ENCODE results near the gene NSRP1.
"Not testable (repeated sequence)": the region's sequence is repeated elsewhere in the genome, so short reads cannot be mapped to it uniquely, and the experiment has no call there.

The NSRP1 gene

GRCh38 chr17:30137158-30137557 is 20.5 kb downstream of the NSRP1 start:
- in situ Hi-C loops (cut with MboI; ENCODE audit: low sequenced_read_pairs, unreplicated experiment): no loop called here
- TF ChIP-seq, protein P1, sequence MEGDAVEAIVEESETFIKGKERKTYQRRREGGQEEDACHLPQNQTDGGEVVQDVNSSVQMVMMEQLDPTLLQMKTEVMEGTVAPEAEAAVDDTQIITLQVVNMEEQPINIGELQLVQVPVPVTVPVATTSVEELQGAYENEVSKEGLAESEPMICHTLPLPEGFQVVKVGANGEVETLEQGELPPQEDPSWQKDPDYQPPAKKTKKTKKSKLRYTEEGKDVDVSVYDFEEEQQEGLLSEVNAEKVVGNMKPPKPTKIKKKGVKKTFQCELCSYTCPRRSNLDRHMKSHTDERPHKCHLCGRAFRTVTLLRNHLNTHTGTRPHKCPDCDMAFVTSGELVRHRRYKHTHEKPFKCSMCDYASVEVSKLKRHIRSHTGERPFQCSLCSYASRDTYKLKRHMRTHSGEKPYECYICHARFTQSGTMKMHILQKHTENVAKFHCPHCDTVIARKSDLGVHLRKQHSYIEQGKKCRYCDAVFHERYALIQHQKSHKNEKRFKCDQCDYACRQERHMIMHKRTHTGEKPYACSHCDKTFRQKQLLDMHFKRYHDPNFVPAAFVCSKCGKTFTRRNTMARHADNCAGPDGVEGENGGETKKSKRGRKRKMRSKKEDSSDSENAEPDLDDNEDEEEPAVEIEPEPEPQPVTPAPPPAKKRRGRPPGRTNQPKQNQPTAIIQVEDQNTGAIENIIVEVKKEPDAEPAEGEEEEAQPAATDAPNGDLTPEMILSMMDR (IDR thresholded peaks at IDR 0.05; ENCODE audit: borderline replicate concordance, control extremely low read depth, extremely low read depth, insufficient read depth, missing control alignments): no peak
- DNase-seq (ENCODE audit: low spot score): no peak

- in situ Hi-C loops (cut with MboI; ENCODE audit: low sequenced_read_pairs, unreplicated experiment); DNase-seq (ENCODE audit: low spot score): not testable (repeated sequence)
Measured at GRCh38 chr17:30147860-30148259, 31.2 kb downstream of the NSRP1 start.

GRCh38 chr17:30148376-30148775 is 31.8 kb downstream of the NSRP1 start:
- TF ChIP-seq, protein P1 (IDR thresholded peaks at IDR 0.05; ENCODE audit: borderline replicate concordance, control extremely low read depth, extremely low read depth, insufficient read depth, missing control alignments): no peak
- in situ Hi-C loops (cut with MboI; ENCODE audit: low sequenced_read_pairs, unreplicated experiment): no loop called here
- DNase-seq (ENCODE audit: low spot score): no peak

GRCh38 chr17:30151471-30151870 is 34.9 kb downstream of the NSRP1 start:
- TF ChIP-seq, protein P1 (IDR thresholded peaks at IDR 0.05; ENCODE audit: borderline replicate concordance, control extremely low read depth, extremely low read depth, insufficient read depth, missing control alignments): no peak
- no peak for DNase-seq (ENCODE audit: low spot score)
- in situ Hi-C loops (cut with MboI; ENCODE audit: low sequenced_read_pairs, unreplicated experiment): no loop called here

DNA sequence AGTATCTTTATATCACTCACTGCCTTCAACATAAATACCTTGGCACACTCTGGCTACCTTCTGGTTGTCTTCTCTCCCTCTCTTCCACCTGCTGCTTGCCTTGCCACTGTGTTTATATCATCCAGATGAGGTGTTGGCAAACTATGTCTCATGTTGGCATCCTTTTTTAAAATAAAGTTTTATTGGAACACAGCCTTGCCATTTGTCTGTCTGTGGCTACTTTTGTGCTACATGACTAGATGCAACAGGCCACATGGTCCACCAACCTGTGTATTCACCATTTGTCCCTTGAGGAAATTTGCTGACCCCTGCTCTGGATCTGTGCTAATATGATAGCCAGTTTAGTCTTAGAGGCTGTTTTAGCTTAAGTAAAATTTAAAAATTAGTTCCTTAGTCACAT is 36.8 kb downstream of the NSRP1 start:
- in situ Hi-C loops (cut with MboI; ENCODE audit: low sequenced_read_pairs, unreplicated experiment): no loop called here
- no peak for DNase-seq (ENCODE audit: low spot score)
- TF ChIP-seq, protein P1 (IDR thresholded peaks at IDR 0.05; ENCODE audit: borderline replicate concordance, control extremely low read depth, extremely low read depth, insufficient read depth, missing control alignments): no peak

- TF ChIP-seq, protein P1 (IDR thresholded peaks at IDR 0.05; ENCODE audit: borderline replicate concordance, control extremely low read depth, extremely low read depth, insufficient read depth, missing control alignments): no peak
- DNase-seq (ENCODE audit: low spot score): no peak
- in situ Hi-C loops (cut with MboI; ENCODE audit: low sequenced_read_pairs, unreplicated experiment): no loop called here
Measured at GRCh38 chr17:30155389-30155788, 38.8 kb downstream of the NSRP1 start.

GRCh38 chr17:30158896-30159625 is 42.4 kb downstream of the NSRP1 start:
- TF ChIP-seq, protein P1 (IDR thresholded peaks at IDR 0.05; ENCODE audit: borderline replicate concordance, control extremely low read depth, extremely low read depth, insufficient read depth, missing control alignments): no peak
- in situ Hi-C loops (cut with MboI; ENCODE audit: low sequenced_read_pairs, unreplicated experiment): no loop called here
- DNase-seq (ENCODE audit: low spot score): no peak
